Caco-2 (cell line): Measurements from ENCODE around the gene CDK14. TPM values are rescaled to one million over a fixed set of nuclear protein-coding genes. Genes with fewer than 3 reads are reported as not detected.

Experiments used
- BruUV-seq: library from RNA; stranded (reverse); fragments of 400-500 nt; replicated peaks from 2 replicates; lab custom pipeline; 2021; lab: Mats Ljungman, UMichigan
- CTCF ChIA-PET: fragments of 300-600 bp; sonication (Branson Sonifier 250); formaldehyde crosslinking; loops from one replicate; lab custom pipeline; 2022; ENCODE audit warnings: antibody characterized with exemption; lab: Charles Lee
- POLR2A ChIA-PET: fragments of 300-600 bp; sonication (Branson Sonifier 250); formaldehyde crosslinking; loops from one replicate; lab custom pipeline; 2022; ENCODE audit warnings: antibody characterized with exemption; lab: Charles Lee
- DNase-seq, 2 experiments: peaks; one replicate each; pipeline versions ENCODE4 v3.0.0 to v3.0.0-alpha.2; 2020 to 2022
- H3K27me3 ChIP-seq: replicated peaks from 2 replicates; pipeline ENCODE4 v1.6.0; 2011; ENCODE audit warnings: low read length; ENCODE audit not compliant: control insufficient read depth, insufficient read depth
- H3K36me3 ChIP-seq: 2 replicates; pipeline ENCODE4 v1.5.1; 2011; ENCODE audit warnings: low read length; ENCODE audit not compliant: control insufficient read depth, insufficient read depth
- H3K4me1 ChIP-seq: fragments of 250-450 bp; sonication (Bioruptor Pico); 2 replicates; pipeline ENCODE4 v1.5.1; 2020; ENCODE audit warnings: mild to moderate bottlenecking
- H3K4me3 ChIP-seq: 2 replicates; pipeline ENCODE4 v1.5.1; 2011; ENCODE audit warnings: low read depth, mild to moderate bottlenecking, control low read depth, low read length
- H3K9me3 ChIP-seq: fragments of 250-450 bp; sonication (Bioruptor Pico); 2 replicates; pipeline ENCODE4 v1.5.1; 2020; ENCODE audit warnings: mild to moderate bottlenecking, moderate library complexity
- H3K27ac Mint-ChIP-seq: one replicate; pipeline ENCODE4 v1.8.0; 2022; ENCODE audit warnings: mixed read lengths; ENCODE audit not compliant: unreplicated experiment
- H3K27me3 Mint-ChIP-seq: one replicate; pipeline ENCODE4 v1.8.0; 2022; ENCODE audit warnings: mixed read lengths; ENCODE audit not compliant: insufficient read depth, unreplicated experiment
- H3K36me3 Mint-ChIP-seq: one replicate; pipeline ENCODE4 v1.8.0; 2022; ENCODE audit warnings: mild to moderate bottlenecking, mixed read lengths; ENCODE audit not compliant: insufficient read depth, unreplicated experiment
- H3K4me1 Mint-ChIP-seq: one replicate; pipeline ENCODE4 v1.8.0; 2022; ENCODE audit warnings: low read depth, mixed read lengths; ENCODE audit not compliant: unreplicated experiment
- H3K4me3 Mint-ChIP-seq: one replicate; pipeline ENCODE4 v1.8.0; 2022; ENCODE audit warnings: mild to moderate bottlenecking, moderate library complexity, mixed read lengths; ENCODE audit not compliant: unreplicated experiment
- H3K9me3 Mint-ChIP-seq: one replicate; pipeline ENCODE4 v1.8.0; 2022; ENCODE audit warnings: mixed read lengths; ENCODE audit not compliant: unreplicated experiment
- intact Hi-C: fragments of 100-400 bp; cut with micrococcal nuclease; formaldehyde crosslinking; loops from one replicate; pipeline ENCODE4 v1.10.0; 2022; ENCODE audit not compliant: unreplicated experiment
- total RNA-seq: library from RNA; stranded (reverse); gene quantifications from 2 replicates; pipeline ENCODE4 v1.2.3, GENCODE V29; 2022
- TF ChIP-seq, protein P1 (sequence below), 2 experiments: fragments of 200-600 bp in 1 of 2; IDR thresholded peaks; 1 replicate in 1 of 2; 2 replicates in 1 of 2; pipeline versions ENCODE4 v1.5.1 to v1.8.0; 2011 to 2022; ENCODE audit warnings: antibody characterized with exemption in 1 of 2, control low read depth in 1 of 2, inconsistent platforms in 1 of 2, low read depth in 1 of 2, low read length in 1 of 2, mild to moderate bottlenecking in 1 of 2, moderate library complexity in 1 of 2; ENCODE audit not compliant: insufficient read depth in 1 of 2, severe bottlenecking in 1 of 2, unreplicated experiment in 1 of 2

The CDK14 gene
- total RNA-seq, 1 experiment from 2014 or later = 18.2 TPM

DNA sequence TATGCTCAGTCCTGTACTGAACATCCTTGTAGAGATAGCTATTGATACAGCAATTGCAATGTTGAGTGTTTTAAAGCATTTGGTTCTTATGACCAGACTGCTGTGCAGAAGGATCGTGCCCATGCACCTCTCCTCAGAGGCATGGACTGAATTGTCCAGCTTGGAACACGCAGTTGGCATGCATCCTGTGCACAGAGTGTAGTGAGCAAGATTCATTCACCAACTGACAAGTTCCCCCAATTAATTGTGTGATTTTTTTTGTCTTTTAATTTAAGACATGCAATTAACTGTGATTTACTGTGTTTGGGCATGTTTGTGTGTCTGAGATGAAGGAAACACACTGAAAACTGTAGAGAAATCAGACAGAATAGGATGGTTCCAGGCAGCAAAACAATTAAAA is 323.7 kb downstream of the CDK14 start:
- Mint-ChIP-seq H3K27me3 (no peaks in the 10 kb centered on the region), H3K27ac (no peak overlapping the region), H3K4me1 (no peaks in the 10 kb centered on the region), H3K9me3 (no peaks in the 10 kb centered on the region), H3K36me3 (no peaks in the 10 kb centered on the region), H3K4me3 (no peak overlapping the region)
- DNase-seq = no peak
- intact Hi-C loops = loop anchor here (10.0 kb wide), 1 partner anchor 235 kb away; no protein-coding TSS in a partner anchor
- ChIA-PET CTCF (interaction anchor here (1.0 kb wide), 1 partner anchor 9 kb away, joined by 7 read pairs; no protein-coding TSS in a partner anchor), POLR2A (no interaction called here)
- TF ChIP-seq, protein P1, sequence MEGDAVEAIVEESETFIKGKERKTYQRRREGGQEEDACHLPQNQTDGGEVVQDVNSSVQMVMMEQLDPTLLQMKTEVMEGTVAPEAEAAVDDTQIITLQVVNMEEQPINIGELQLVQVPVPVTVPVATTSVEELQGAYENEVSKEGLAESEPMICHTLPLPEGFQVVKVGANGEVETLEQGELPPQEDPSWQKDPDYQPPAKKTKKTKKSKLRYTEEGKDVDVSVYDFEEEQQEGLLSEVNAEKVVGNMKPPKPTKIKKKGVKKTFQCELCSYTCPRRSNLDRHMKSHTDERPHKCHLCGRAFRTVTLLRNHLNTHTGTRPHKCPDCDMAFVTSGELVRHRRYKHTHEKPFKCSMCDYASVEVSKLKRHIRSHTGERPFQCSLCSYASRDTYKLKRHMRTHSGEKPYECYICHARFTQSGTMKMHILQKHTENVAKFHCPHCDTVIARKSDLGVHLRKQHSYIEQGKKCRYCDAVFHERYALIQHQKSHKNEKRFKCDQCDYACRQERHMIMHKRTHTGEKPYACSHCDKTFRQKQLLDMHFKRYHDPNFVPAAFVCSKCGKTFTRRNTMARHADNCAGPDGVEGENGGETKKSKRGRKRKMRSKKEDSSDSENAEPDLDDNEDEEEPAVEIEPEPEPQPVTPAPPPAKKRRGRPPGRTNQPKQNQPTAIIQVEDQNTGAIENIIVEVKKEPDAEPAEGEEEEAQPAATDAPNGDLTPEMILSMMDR (IDR thresholded peaks at IDR 0.05; ENCODE audit: insufficient read depth in 1 of 2, low read depth in 1 of 2, low read length in 1 of 2, severe bottlenecking in 1 of 2, unreplicated experiment in 1 of 2) = no peak
- H3K4me3 ChIP-seq = no peak overlapping the region
- H3K4me1 ChIP-seq = no peaks in the 10 kb centered on the region
- H3K9me3 ChIP-seq = no peaks in the 10 kb centered on the region
- no peaks in the 10 kb centered on the region for H3K36me3 ChIP-seq
- no TSS peak for BruUV-seq
- no peaks in the 10 kb centered on the region for H3K27me3 ChIP-seq

DNA sequence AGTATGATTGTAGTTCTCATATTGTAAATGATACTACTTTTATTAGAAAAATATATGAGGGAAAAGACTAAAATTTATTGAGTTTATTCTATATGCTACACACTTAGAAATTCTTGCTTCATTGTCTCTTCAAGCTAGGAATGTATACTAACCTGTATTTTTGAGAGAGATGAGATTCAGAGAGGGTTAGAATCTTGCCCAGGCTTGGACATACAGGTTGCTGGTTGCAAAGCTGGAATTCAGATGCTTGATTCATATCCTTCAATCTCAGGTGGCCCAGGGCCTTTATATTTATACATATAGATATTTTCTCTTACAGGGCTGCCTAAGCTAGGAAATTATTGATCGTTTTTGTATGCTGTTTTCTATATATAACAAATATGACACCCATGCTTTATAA is 324.2 kb downstream of the CDK14 start:
- H3K9me3 ChIP-seq = no peaks in the 10 kb centered on the region
- no peak for DNase-seq
- Mint-ChIP-seq H3K9me3 (no peaks in the 10 kb centered on the region), H3K36me3 (no peaks in the 10 kb centered on the region), H3K4me3 (no peak overlapping the region), H3K27ac (no peak overlapping the region), H3K4me1 (no peaks in the 10 kb centered on the region), H3K27me3 (no peaks in the 10 kb centered on the region)
- no peak overlapping the region for H3K4me3 ChIP-seq
- no peaks in the 10 kb centered on the region for H3K4me1 ChIP-seq
- H3K36me3 ChIP-seq = no peaks in the 10 kb centered on the region
- TF ChIP-seq, protein P1 (IDR thresholded peaks at IDR 0.05; ENCODE audit: insufficient read depth in 1 of 2, low read depth in 1 of 2, low read length in 1 of 2, severe bottlenecking in 1 of 2, unreplicated experiment in 1 of 2) = no peak
- POLR2A ChIA-PET = no interaction called here
- no TSS peak for BruUV-seq
- intact Hi-C loops = loop anchor here (10.0 kb wide), 1 partner anchor 236 kb away; no protein-coding TSS in a partner anchor
- no peaks in the 10 kb centered on the region for H3K27me3 ChIP-seq
- CTCF ChIA-PET = interaction anchor here (1.0 kb wide), 1 partner anchor 8 kb away, joined by 7 read pairs; no protein-coding TSS in a partner anchor

DNA sequence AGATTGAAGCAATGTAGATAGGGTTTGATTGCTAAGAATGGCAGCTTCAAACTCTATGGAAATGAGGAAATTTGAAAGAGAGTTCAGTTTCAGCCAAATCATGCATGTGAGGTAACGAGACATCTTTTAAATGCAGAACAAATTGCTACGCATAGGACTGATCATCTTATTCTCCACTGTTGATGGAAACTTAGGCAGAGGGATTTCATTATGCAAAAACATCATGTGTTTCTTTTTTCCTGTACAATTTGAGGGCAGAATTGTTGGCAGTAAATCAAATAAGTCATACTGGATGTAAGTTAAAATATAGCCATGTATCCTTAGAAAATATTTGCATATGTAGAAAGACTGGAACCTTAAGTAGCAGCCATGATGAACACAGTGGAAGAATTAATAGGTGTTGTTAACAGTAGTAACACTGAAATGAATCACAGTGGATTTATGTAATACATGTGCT is 327.4 kb downstream of the CDK14 start:
- H3K4me3 ChIP-seq = no peak overlapping the region
- no peak overlapping the region for H3K27ac Mint-ChIP-seq
- no peak overlapping the region for H3K4me3 Mint-ChIP-seq
- H3K27me3 ChIP-seq = no peaks in the 10 kb centered on the region
- no peak for DNase-seq
- TF ChIP-seq, protein P1 (IDR thresholded peaks at IDR 0.05; ENCODE audit: insufficient read depth in 1 of 2, low read depth in 1 of 2, low read length in 1 of 2, severe bottlenecking in 1 of 2, unreplicated experiment in 1 of 2) = no peak
- ChIA-PET CTCF (no interaction called here), POLR2A (no interaction called here)
- intact Hi-C loops = loop anchor here (10.0 kb wide), 1 partner anchor 239 kb away; no protein-coding TSS in a partner anchor
- H3K9me3 ChIP-seq = no peaks in the 10 kb centered on the region
- no peaks in the 10 kb centered on the region for H3K27me3 Mint-ChIP-seq
- no peaks in the 10 kb centered on the region for H3K36me3 Mint-ChIP-seq
- no peaks in the 10 kb centered on the region for H3K36me3 ChIP-seq
- no peaks in the 10 kb centered on the region for H3K4me1 ChIP-seq
- no peaks in the 10 kb centered on the region for H3K9me3 Mint-ChIP-seq
- no TSS peak for BruUV-seq
- no peaks in the 10 kb centered on the region for H3K4me1 Mint-ChIP-seq
